ENCODE measurements around the gene MARCHF9. TPM values are rescaled to one million over a fixed set of nuclear protein-coding genes. Genes with fewer than 3 reads are reported as not detected.
A peak's percentile ranks its signal among the peaks of the same experiment; 100 is the strongest.

MARCHF9 gene
- total RNA-seq, 1 experiment from 2014 or later: 21.8 TPM

GRCh38 chr12:57724936-57725740 lies 29.8 kb upstream of the MARCHF9 start:
- DNase-seq (ENCODE audit: low read depth, low spot score) (no peak), ATAC-seq (no peak)
- Histone ChIP-seq H3K4me1 (ENCODE audit: control insufficient read depth in 1 of 2, insufficient read depth in 2 of 2, low read length in 2 of 2) (peaks cover 7 to 18% of the 10 kb centered on the region in 2 experiments; a peak in 3 of 4 replicates), H3K4me3 (replicated peaks in 1 of 2; ENCODE audit: low read depth in 1 of 2, low read length in 2 of 2) (no peak overlapping the region), H3K4me2 (ENCODE audit: low read length) (no peak overlapping the region), H2AFZ (ENCODE audit: low read depth, low read length, poor library complexity, severe bottlenecking) (no peak overlapping the region), H3K79me2 (ENCODE audit: insufficient read depth, low read length) (no peaks in the 10 kb centered on the region), H3K9ac (ENCODE audit: low read length) (no peak overlapping the region), H4K20me1 (ENCODE audit: insufficient read depth) (no peaks in the 10 kb centered on the region), H3K27me3 (ENCODE audit: insufficient read depth, low read length) (no peaks in the 10 kb centered on the region), H3K9me2 (ENCODE audit: insufficient read depth) (no peaks in the 10 kb centered on the region), H3K36me3 (ENCODE audit: control insufficient read depth in 1 of 2, insufficient read depth in 2 of 2, low read length in 2 of 2) (peaks cover 4% of the 10 kb centered on the region in 2 experiments; a peak in 1 of 4 replicates), H3K9me3 (ENCODE audit: control insufficient read depth in 1 of 2, insufficient read depth in 1 of 2, low read depth in 1 of 2, low read length in 2 of 2) (no peaks in the 10 kb centered on the region), H3K27ac (ENCODE audit: low read depth, low read length) (no peak overlapping the region)
- TF ChIP-seq CEBPB (IDR thresholded peaks at IDR 0.05; ENCODE audit: low read depth) (no peak), POLR2A (IDR thresholded peaks at IDR 0.05; ENCODE audit: borderline replicate concordance, extremely low read depth, insufficient read depth, insufficient read length) (no peak), EZH2phosphoT487 (IDR thresholded peaks at IDR 0.05; ENCODE audit: borderline replicate concordance) (no peak), SRF (IDR thresholded peaks at IDR 0.05; ENCODE audit: low read depth) (no peak), CBX3 (IDR thresholded peaks at IDR 0.05; ENCODE audit: low read depth) (no peak), ELF1 (IDR thresholded peaks at IDR 0.05; ENCODE audit: borderline replicate concordance, low read depth) (no peak), ZBTB33 (IDR thresholded peaks at IDR 0.05; ENCODE audit: extremely low read depth, insufficient replicate concordance, low read length) (no peak), POLR2AphosphoS5 (IDR thresholded peaks at IDR 0.05; ENCODE audit: low read depth, low read length) (no peak), JUND (IDR thresholded peaks at IDR 0.05) (no peak), ZNF274 (IDR thresholded peaks at IDR 0.05; ENCODE audit: low read depth, low read length) (no peak), YY1 (IDR thresholded peaks at IDR 0.05; ENCODE audit: extremely low read depth, insufficient replicate concordance, low read depth, low read length) (no peak), TCF7L2 (IDR thresholded peaks at IDR 0.05; ENCODE audit: borderline replicate concordance, extremely low read depth, insufficient read depth, insufficient read length) (no peak)
- POLR2A ChIA-PET: interaction anchor here (0.7 to 1.2 kb wide), 3 partner anchors 19 to 660 kb away, joined by 3 to 7 read pairs (median 3); partner anchors contain the start of gene TSPAN31
- RAD21 ChIA-PET (ENCODE audit: low non-redundant PET in 1 of 2, low total read pairs in 2 of 2, uncharacterized antibody in 2 of 2, unreplicated experiment in 2 of 2): no interaction called here
- TSS peak; percentile 26 for BruUV-seq (replicated peaks)
- CTCF ChIA-PET: interaction anchor here (1.0 to 3.1 kb wide), 10 partner anchors 15 to 270 kb away, joined by 3 to 15 read pairs (median 5); partner anchors contain the start of genes EEF1AKMT3, INHBE, METTL1 and OS9
- intact Hi-C loops (cut with micrococcal nuclease): no loop called here

Data from HCT116 (cell line).